Suprapubic skin (tissue), 4 donors: Measurements from ENCODE around the gene CYTIP. TPM values are rescaled to one million over a fixed set of nuclear protein-coding genes. Genes with fewer than 3 reads are reported as not detected.

Source experiments
- DNase-seq, 2 donors: peaks; one replicate each; pipeline ENCODE4 v3.0.0-alpha.2; 2019; ENCODE audit warnings: low spot score in 2 of 2
- H3K27ac ChIP-seq: fragments of 200-600 bp; sonication (generic); one replicate; pipeline ENCODE4 v1.5.1; 2019
- H3K27me3 ChIP-seq: fragments of 200-600 bp; sonication (generic); one replicate; pipeline ENCODE4 v1.5.1; 2019
- H3K36me3 ChIP-seq: fragments of 200-600 bp; sonication (generic); one replicate; pipeline ENCODE4 v1.5.1; 2019
- H3K4me1 ChIP-seq: fragments of 200-600 bp; sonication (generic); one replicate; pipeline ENCODE4 v1.5.1; 2019
- H3K4me3 ChIP-seq: fragments of 200-600 bp; sonication (generic); one replicate; pipeline ENCODE4 v1.5.1; 2019; ENCODE audit warnings: mild to moderate bottlenecking
- H3K9me3 ChIP-seq: fragments of 200-600 bp; sonication (generic); one replicate; pipeline ENCODE4 v1.5.1; 2019
- CTCF ChIP-seq, 2 donors: fragments of 200-600 bp in 1 of 2; fragments of 450-650 bp in 1 of 2; sonication (generic) in 1 of 2; IDR thresholded peaks; one replicate each; pipeline ENCODE4 v1.5.1; 2016 to 2019; ENCODE audit warnings: antibody characterized with exemption in 2 of 2, mild to moderate bottlenecking in 1 of 2, moderate library complexity in 1 of 2
- EP300 ChIP-seq: sonication (generic); formaldehyde crosslinking; IDR thresholded peaks from one replicate; pipeline ENCODE4 v1.6.1; 2017; ENCODE audit warnings: antibody characterized with exemption
- POLR2A ChIP-seq, 2 donors: fragments of 450-650 bp; IDR thresholded peaks; one replicate each; pipeline ENCODE4 v1.6.1; 2017; ENCODE audit warnings: antibody characterized with exemption in 2 of 2, mild to moderate bottlenecking in 2 of 2, moderate library complexity in 2 of 2
- POLR2AphosphoS5 ChIP-seq, 3 donors: sonication (generic); formaldehyde crosslinking; IDR thresholded peaks; one replicate each; pipeline ENCODE4 v1.6.1; 2017; ENCODE audit warnings: antibody characterized with exemption in 3 of 3
- WGBS: methylation state at CpG from one replicate; pipeline ENCODE4 v1.1.5; 2018; 5-methylcytosine and 5-hydroxymethylcytosine counted together
- total RNA-seq, 4 donors: library from RNA; depleted of rRNA; stranded (reverse); fragments of >200 nt; gene quantifications; one replicate each; pipeline ENCODE4 v1.1.0, GENCODE V29; 2016

The CYTIP gene
- total RNA-seq, 4 donors from 2014 or later, result 2.1 to 9.6 (median 6.1) TPM

GRCh38 chr2:157426477-157426994 lies 17.4 kb downstream of the CYTIP start:
- WGBS, result 95% methylated on average over 4 of the region's 4 CpGs
- peaks cover 8% of the 10 kb centered on the region for H3K9me3 ChIP-seq
- H3K27me3 ChIP-seq, result no peaks in the 10 kb centered on the region
- no peak overlapping the region for H3K27ac ChIP-seq
- H3K4me3 ChIP-seq, result no peak overlapping the region
- TF ChIP-seq POLR2AphosphoS5 (IDR thresholded peaks at IDR 0.05), result no peak
- H3K4me1 ChIP-seq, result no peaks in the 10 kb centered on the region
- H3K36me3 ChIP-seq, result no peaks in the 10 kb centered on the region
- DNase-seq, result no peak

GRCh38 chr2:157424374-157424773 lies 19.5 kb downstream of the CYTIP start:
- no peak overlapping the region for H3K4me3 ChIP-seq
- no peak overlapping the region for H3K27ac ChIP-seq
- TF ChIP-seq EP300, result no peak
- TF ChIP-seq CTCF (IDR thresholded peaks at IDR 0.05), result no peak
- no peak for TF ChIP-seq POLR2AphosphoS5 (IDR thresholded peaks at IDR 0.05)
- TF ChIP-seq POLR2A (IDR thresholded peaks at IDR 0.05), result no peak
- DNase-seq, result no peak
- 71% methylated on average over 1 of the region's 1 CpG for WGBS
- H3K9me3 ChIP-seq, result peaks cover 8% of the 10 kb centered on the region
- H3K36me3 ChIP-seq, result no peaks in the 10 kb centered on the region
- H3K4me1 ChIP-seq, result no peaks in the 10 kb centered on the region
- no peaks in the 10 kb centered on the region for H3K27me3 ChIP-seq

- no peaks in the 10 kb centered on the region for H3K27me3 ChIP-seq
- no peak for TF ChIP-seq CTCF (IDR thresholded peaks at IDR 0.05)
- TF ChIP-seq EP300, result no peak
- peaks cover 7% of the 10 kb centered on the region for H3K9me3 ChIP-seq
- no peak overlapping the region for H3K27ac ChIP-seq
- no peak for DNase-seq
- 41% methylated on average over 3 of the region's 3 CpGs for WGBS
- no peaks in the 10 kb centered on the region for H3K36me3 ChIP-seq
- H3K4me3 ChIP-seq, result no peak overlapping the region
- H3K4me1 ChIP-seq, result no peaks in the 10 kb centered on the region
These were observed 21.9 kb downstream of the CYTIP start for GRCh38 chr2:157421964-157422363.

- Histone ChIP-seq H3K27ac (no peak overlapping the region), H3K27me3 (no peaks in the 10 kb centered on the region), H3K36me3 (no peaks in the 10 kb centered on the region), H3K9me3 (peaks cover 2% of the 10 kb centered on the region), H3K4me3 (no peak overlapping the region), H3K4me1 (no peaks in the 10 kb centered on the region)
- no peak for DNase-seq
- WGBS, result 64% methylated on average over 2 of the region's 2 CpGs
- TF ChIP-seq EP300 (no peak), CTCF (IDR thresholded peaks at IDR 0.05) (no peak), POLR2AphosphoS5 (IDR thresholded peaks at IDR 0.05) (no peak), POLR2A (IDR thresholded peaks at IDR 0.05) (no peak)
These were observed 22.5 kb downstream of the CYTIP start for GRCh38 chr2:157421331-157421944.

- no peak overlapping the region for H3K4me3 ChIP-seq
- 72% methylated on average over 4 of the region's 4 CpGs for WGBS
- H3K27ac ChIP-seq, result no peak overlapping the region
- H3K27me3 ChIP-seq, result no peaks in the 10 kb centered on the region
- H3K4me1 ChIP-seq, result no peaks in the 10 kb centered on the region
- no peaks in the 10 kb centered on the region for H3K9me3 ChIP-seq
- TF ChIP-seq CTCF (IDR thresholded peaks at IDR 0.05) (no peak), POLR2A (IDR thresholded peaks at IDR 0.05) (no peak), EP300 (no peak), POLR2AphosphoS5 (IDR thresholded peaks at IDR 0.05) (no peak)
- H3K36me3 ChIP-seq, result no peaks in the 10 kb centered on the region
- no peak for DNase-seq
These were observed 23.0 kb downstream of the CYTIP start for GRCh38 chr2:157420771-157421323.
